Measurements from ENCODE around the gene NAV1.
"Not testable (repeated sequence)": the region's sequence is repeated elsewhere in the genome, so short reads cannot be mapped to it uniquely, and the experiment has no call there.

NAV1 gene

GRCh38 chr1:201538612-201539551, at the start of gene NAV1:
NAV1 (plus strand) TSS chr1:201539127; CDS start chr1:201622885, 83,758 bp downstream.
- DNase-seq = no peak

GRCh38 chr1:201489643-201490261, 49.2 kb upstream of the NAV1 start:
- DNase-seq = no peak

DNA sequence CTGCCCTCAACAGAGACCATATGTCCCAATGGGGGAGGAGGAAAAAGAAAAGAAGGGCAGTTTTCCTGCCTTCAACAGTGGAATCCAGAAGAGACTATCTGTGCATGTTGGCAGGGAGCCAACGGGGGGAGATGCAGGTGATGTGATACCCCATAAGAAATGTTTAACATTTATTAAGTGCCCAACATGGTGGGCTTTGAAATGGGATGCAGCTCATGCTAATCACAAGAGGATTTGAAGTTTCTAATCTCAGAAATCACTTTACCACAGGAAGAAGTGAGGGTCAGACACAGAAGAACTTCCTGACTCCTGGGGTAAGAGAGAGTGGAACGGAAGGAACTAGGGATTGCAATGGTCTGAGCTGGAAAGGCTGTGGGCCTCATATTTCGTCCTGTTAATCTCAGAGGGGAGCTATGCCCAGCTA, 48.2 kb upstream of the NAV1 start:
- no peak for DNase-seq

DNA sequence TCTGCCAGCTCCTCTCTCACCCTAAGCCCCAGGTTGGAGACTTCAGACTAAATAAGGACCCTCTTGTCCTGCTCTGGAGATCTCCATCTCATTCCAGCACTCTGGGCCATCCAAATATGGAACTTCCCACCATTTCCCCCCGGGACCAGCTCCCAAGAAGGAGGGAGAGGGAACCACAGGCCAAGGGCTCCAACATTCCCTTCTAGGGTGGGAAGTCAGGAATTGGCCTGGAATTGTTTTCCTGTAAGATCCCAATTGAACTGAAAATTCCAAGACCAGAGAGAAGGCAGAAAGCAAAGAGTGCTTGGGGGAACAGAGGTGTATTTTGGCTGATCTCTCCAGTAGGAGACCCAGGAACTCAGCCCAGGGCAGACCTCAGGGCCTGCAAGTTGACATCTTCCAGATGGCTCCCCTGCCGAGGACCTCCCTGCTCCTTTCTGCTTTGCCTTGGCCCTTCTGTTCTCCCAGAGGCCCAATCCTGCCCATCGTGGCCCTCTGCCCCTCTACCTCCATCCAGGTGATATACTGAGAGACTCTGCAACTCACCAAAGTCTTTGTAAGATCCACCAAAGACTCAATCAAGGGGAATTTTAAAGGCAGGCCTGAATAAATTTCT, 46.9 kb upstream of the NAV1 start:
- no peak for DNase-seq

GRCh38 chr1:201493026-201493656, 45.8 kb upstream of the NAV1 start:
- DNase-seq = not testable (repeated sequence)

DNA sequence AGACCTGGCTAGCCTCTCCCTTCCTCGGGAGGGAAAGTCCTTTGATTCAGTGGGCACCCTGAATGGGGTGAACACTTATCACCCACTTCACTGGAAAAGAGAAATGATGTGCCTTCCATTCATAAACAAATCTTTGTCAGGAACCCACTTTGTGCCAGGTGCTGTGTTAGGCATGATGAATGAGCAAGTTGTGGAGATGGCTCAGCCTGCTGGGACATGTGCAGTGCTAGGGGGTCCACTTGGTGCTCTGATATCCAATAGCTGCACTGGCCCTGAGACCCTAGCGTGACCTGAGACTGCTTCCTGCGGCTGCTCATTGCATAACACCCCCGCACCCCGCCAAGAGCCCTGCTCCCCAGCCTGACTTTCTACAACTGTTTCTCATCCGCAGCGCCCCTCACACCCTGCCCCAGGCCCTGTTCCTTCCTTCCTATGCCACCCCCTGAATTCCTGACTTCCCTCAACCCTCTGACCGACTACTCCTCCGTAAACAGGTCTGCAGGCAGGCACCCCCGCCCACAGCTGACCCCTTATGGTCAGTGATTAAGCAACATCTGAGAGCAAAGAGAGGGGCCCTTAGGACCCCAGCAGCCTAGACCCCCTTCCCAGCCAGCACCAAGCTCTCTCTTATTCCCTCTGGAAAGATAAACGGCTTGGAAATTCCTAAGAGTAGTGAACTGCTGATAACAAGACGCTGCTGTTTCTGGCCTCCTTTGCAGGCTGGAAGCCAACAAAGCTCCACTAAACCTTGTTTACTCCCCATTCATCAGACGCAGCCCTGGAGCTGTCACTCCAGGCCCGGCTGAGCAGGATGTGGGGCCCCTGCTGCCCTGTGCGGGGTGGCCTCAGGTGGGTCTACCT, 44.9 kb upstream of the NAV1 start:
- no peak for DNase-seq

DNA sequence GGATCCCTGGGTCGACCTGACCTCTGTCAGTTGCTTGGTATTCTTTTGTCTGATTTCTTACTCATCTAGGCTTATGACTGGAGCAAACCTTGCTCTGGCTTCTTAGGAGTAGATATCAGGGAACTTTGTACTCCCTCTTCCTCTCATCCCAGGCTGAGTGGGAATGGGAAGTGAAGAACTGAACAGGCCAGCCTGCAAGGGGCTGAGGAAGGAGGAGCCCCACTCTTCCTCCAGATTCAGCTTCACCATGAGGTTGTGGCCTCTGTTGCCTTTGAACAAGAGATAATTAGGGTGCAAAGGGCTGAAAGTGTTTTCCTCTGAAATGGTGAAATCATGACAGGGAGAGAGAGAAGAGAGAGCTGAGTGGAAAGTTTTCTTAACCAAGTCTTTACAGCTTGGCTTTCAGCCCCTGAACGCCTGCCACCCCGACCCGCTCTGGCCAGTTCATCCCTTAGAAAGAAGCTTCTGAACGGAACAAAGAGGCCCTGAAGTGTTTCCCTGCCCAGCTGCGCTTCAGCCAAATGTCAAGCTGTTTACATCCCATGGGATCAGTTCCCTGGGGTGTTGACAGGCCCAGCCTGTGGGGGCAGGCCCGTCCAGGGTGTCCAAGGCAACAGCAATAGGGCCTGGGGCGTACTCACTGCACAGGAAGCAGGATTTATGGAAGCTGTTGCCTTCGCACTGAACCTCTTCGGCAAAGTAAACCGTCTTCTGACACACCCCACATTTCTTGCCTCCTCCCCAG, 43.2 kb upstream of the NAV1 start:
- DNase-seq = no peak

DNA sequence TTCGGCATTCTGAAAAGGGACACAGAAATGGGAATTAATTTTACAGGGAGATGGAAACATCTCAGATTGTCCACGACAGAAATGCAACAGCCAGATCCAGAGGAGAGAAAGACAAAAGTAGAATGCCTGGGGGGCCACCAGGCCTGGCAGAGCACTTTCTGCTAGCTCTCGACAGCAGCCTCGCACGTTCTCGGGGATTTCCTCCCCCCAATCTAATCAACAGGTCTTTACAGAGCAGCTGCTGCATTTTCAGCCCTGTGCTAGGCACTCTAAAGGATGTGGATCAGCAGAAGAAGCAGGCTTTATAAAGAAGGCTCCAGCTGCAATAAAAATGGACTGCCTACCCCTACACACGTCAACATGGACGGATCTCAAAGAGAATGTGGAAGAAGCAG, 42.6 kb upstream of the NAV1 start:
- no peak for DNase-seq

DNA sequence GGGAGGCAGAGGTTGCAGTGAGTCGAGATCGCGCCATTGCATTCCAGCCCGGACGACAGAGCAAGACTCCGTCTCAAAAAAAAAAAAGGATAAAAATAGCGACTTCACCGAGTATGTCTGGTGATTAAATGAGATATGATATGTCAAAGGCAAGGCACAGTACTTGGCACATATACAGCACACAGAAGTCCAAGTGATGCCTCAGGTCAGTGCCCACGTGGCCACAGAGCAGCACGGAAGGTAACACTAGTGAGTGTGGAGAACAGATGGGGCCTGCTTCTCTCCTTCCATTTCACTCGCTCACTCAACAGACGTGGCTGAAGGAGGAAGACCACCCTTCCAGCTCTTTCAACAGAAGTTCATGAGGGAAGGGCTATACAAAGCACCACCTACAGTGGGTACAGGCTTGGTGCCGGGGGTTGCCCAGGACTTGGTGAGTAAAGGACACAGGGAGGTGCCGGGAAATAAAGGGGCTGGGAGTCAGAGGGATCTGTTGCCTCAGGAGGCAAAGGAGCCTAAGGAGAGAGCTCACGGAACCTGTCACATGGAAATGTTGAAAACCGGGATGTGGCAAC, 40.9 kb upstream of the NAV1 start:
- no peak for DNase-seq

- no peak for DNase-seq
Measured at GRCh38 chr1:201498621-201499020, 40.3 kb upstream of the NAV1 start.

DNA sequence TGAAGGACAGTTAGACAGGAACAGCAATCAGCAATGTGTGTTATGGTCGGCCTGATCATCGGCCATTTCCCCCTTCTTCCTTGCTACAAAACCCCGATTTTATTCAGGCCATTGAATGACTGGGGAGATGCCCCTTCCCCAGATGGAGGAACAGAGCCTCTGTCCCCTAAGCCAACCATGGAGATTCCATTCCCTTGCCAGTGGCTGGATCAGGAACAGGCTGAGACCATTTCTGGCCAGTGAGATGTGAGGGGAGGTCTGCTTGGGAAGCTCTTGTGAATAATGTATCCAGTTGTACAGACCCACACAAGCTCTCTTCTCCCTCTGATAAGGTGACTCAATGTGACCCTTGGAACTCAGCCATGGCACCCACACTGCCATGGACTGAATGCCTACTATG, 39.7 kb upstream of the NAV1 start:
- DNase-seq = no peak

GRCh38 chr1:201499795-201500669, 38.9 kb upstream of the NAV1 start:
- no peak for DNase-seq

- no peak for DNase-seq
Measured at GRCh38 chr1:201500670-201501120, 38.2 kb upstream of the NAV1 start.

DNA sequence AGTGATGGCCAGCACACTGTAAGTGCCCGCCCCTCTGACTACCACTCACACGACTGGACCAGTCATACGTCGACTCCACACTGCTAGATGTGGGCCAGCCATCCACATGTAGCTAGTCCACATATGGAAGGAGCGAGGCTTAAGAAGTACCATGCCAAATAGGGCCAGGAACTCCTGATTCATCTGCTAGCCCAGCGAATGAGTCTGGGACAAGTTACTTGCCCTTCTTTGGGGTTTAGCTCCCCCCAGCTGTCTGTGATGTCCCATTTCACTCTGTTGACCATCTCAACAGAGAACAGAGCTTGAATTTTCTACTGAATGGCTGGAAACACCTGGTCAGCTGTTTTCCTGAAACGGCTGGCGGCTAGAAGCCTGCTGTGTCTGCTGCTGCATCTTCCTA, 37.8 kb upstream of the NAV1 start:
- no peak for DNase-seq

DNA sequence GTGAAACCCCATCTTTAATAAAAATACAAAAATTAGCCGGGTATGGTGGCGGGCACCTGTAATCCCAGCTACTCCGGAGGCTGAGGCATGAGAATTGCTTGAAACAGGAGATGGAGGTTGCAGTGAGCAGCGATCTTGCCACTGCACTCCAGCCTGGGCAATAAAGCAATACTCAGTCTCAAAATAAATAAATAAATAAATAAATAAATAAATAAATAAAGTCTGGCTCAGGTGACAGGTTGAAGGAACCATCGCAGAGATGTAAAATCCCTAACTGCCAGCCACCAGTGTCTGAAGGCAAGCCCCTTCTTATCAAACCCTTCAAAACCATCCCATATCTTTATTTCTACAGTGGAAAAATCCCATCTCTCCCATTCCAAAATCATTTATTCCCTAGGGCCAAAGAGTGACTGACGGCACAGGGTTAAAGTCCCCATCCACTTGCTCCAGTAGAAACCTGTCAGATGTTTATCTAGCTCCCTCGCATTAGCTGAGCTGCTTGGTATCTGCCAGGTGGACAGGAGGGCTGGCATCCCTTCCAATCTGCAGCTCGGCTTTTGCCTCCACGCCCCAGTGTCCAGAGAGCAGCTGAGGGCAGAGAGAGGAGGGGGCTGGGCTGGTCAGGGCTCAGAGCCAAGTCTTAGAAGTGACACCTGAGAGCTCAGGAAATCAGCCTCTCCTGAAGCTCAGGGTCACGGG, 37.0 kb upstream of the NAV1 start:
- DNase-seq = no peak

GRCh38 chr1:201502511-201502857, 36.4 kb upstream of the NAV1 start:
- no peak for DNase-seq

GRCh38 chr1:201503397-201504176, 35.3 kb upstream of the NAV1 start:
- DNase-seq = no peak

DNA sequence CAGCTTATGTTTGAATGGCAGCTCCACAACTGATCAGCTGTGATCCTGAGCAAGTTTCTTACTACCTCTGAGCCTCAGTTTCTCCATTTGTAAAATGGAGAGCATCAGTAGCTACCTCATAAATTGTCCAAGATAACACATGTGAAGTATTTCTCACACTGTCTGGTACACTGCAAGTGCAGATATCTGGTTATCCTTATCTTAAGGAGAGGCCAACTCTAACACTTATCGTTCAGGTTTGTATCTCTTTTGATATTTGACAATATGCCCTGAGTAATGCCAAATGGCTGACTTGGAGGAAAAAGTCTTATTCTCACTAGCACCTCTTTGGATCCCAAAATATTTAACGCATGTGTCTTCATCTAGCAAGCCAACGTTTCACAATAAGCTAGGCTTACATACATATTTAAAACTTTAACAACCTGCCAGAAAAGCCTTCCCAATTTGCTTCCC, 34.7 kb upstream of the NAV1 start:
- no peak for DNase-seq
